ENCODE measurements around the gene CALHM4. TPM values are rescaled to one million over a fixed set of nuclear protein-coding genes. Genes with fewer than 3 reads are reported as not detected.

CALHM4 gene
- total RNA-seq, 2 experiments from 2014 or later, result not detected

DNA sequence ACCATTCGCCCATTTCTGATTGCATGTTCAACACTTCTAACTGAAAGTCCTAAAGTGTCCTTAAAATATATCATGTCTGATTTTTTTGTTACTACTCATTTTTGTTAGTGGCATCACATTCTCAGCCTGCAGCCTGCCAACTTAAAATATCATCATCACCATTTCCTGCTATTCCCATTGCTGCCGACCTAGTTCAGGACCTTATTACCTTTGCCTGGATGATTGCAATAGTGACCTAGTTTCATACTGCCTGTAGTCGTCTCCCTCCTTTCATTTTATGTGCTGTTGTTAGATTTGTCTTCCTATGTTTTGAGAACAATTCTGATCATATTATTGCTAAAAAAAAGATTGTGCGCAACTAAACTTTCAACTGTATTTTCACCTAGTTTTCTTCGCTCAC is 23.9 kb downstream of the CALHM4 start:
- H3K4me2 ChIP-seq (ENCODE audit: low read length), result no peak overlapping the region
- H3K9me2 ChIP-seq (ENCODE audit: insufficient read depth, low read length), result no peaks in the 10 kb centered on the region
- BruUV-seq (replicated peaks), result no TSS peak
- no peak overlapping the region for H2AFZ ChIP-seq (ENCODE audit: low read length)
- TF ChIP-seq, protein P1, sequence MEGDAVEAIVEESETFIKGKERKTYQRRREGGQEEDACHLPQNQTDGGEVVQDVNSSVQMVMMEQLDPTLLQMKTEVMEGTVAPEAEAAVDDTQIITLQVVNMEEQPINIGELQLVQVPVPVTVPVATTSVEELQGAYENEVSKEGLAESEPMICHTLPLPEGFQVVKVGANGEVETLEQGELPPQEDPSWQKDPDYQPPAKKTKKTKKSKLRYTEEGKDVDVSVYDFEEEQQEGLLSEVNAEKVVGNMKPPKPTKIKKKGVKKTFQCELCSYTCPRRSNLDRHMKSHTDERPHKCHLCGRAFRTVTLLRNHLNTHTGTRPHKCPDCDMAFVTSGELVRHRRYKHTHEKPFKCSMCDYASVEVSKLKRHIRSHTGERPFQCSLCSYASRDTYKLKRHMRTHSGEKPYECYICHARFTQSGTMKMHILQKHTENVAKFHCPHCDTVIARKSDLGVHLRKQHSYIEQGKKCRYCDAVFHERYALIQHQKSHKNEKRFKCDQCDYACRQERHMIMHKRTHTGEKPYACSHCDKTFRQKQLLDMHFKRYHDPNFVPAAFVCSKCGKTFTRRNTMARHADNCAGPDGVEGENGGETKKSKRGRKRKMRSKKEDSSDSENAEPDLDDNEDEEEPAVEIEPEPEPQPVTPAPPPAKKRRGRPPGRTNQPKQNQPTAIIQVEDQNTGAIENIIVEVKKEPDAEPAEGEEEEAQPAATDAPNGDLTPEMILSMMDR (conservative IDR thresholded peaks at IDR 0.05; ENCODE audit: low read length), result no peak
- TF ChIP-seq EZH2phosphoT487 (IDR thresholded peaks at IDR 0.05; ENCODE audit: borderline replicate concordance, low read depth, low read length), result no peak
- no peak overlapping the region for H3K4me3 ChIP-seq (ENCODE audit: low read depth, low read length, poor library complexity, severe bottlenecking)
- no peak for DNase-seq (ENCODE audit: low spot score)
- ChIA-PET CTCF (ENCODE audit: unreplicated experiment) (interaction anchor here (1.1 kb wide), 1 partner anchor 44 kb away, joined by 3 read pairs; no protein-coding TSS in a partner anchor), POLR2A (interaction anchor here (1.7 kb wide), 1 partner anchor 10 kb away, joined by 8 read pairs; no protein-coding TSS in a partner anchor)
- peaks cover 18% of the 10 kb centered on the region for H3K4me1 ChIP-seq (ENCODE audit: insufficient read depth, low read length, poor library complexity, severe bottlenecking)
- no peaks in the 10 kb centered on the region for H3K9me3 ChIP-seq (ENCODE audit: low read length)
- peaks cover 81% of the 10 kb centered on the region for H3K36me3 ChIP-seq (ENCODE audit: insufficient read depth, low read length)
- H3K27ac ChIP-seq (ENCODE audit: low read depth, low read length, poor library complexity, severe bottlenecking), result no peak overlapping the region
- peaks cover 72% of the 10 kb centered on the region for H3K79me2 ChIP-seq (ENCODE audit: insufficient read depth, low read depth, low read length)
- intact Hi-C loops (cut with micrococcal nuclease; ENCODE audit: unreplicated experiment), result loop anchor here (10.0 kb wide), 1 partner anchor 563 kb away; no protein-coding TSS in a partner anchor
- peaks cover 11% of the 10 kb centered on the region; the same call in 1 of the 2 replicates for H4K20me1 ChIP-seq (ENCODE audit: insufficient read depth, low read length)

DNA sequence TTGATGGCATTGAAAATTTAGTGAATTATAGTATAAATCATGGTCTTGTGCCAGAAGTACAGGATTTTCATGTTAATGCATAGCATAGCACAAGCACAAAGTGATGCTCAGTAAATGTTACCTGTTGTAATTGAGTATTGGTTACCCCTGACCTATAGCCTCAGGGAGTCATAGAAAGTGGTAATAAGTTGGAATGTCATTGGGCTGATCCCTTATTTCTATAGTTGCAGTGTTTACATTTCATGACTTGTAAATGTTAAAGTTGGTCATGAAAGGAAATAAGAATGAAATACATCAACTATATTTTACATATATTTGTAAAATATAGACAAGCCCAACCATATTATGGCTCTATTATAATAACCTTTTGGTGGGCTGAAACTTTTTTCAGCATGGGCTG is 24.8 kb downstream of the CALHM4 start:
- H2AFZ ChIP-seq (ENCODE audit: low read length), result no peak overlapping the region
- CTCF ChIA-PET (ENCODE audit: unreplicated experiment), result no interaction called here
- H3K4me3 ChIP-seq (ENCODE audit: low read depth, low read length, poor library complexity, severe bottlenecking), result no peak overlapping the region
- no peak for DNase-seq (ENCODE audit: low spot score)
- H4K20me1 ChIP-seq (ENCODE audit: insufficient read depth, low read length), result peaks cover 2% of the 10 kb centered on the region; the same call in 1 of the 2 replicates
- H3K79me2 ChIP-seq (ENCODE audit: insufficient read depth, low read depth, low read length), result peaks cover 64% of the 10 kb centered on the region
- H3K36me3 ChIP-seq (ENCODE audit: insufficient read depth, low read length), result peaks cover 84% of the 10 kb centered on the region
- H3K4me2 ChIP-seq (ENCODE audit: low read length), result no peak overlapping the region
- no peaks in the 10 kb centered on the region for H3K9me3 ChIP-seq (ENCODE audit: low read length)
- no peaks in the 10 kb centered on the region for H3K9me2 ChIP-seq (ENCODE audit: insufficient read depth, low read length)
- POLR2A ChIA-PET, result interaction anchor here (1.7 kb wide), 1 partner anchor 9 kb away, joined by 8 read pairs; no protein-coding TSS in a partner anchor
- BruUV-seq (replicated peaks), result no TSS peak
- TF ChIP-seq, protein P1 (conservative IDR thresholded peaks at IDR 0.05; ENCODE audit: low read length), result no peak
- no peak for TF ChIP-seq EZH2phosphoT487 (IDR thresholded peaks at IDR 0.05; ENCODE audit: borderline replicate concordance, low read depth, low read length)
- no peak overlapping the region for H3K27ac ChIP-seq (ENCODE audit: low read depth, low read length, poor library complexity, severe bottlenecking)
- intact Hi-C loops (cut with micrococcal nuclease; ENCODE audit: unreplicated experiment), result loop anchor here (10.0 kb wide), 1 partner anchor 564 kb away; no protein-coding TSS in a partner anchor
- peaks cover 9% of the 10 kb centered on the region for H3K4me1 ChIP-seq (ENCODE audit: insufficient read depth, low read length, poor library complexity, severe bottlenecking)

- Histone ChIP-seq H4K20me1 (ENCODE audit: insufficient read depth, low read length) (no peaks in the 10 kb centered on the region), H3K36me3 (ENCODE audit: insufficient read depth, low read length) (peaks cover 85% of the 10 kb centered on the region), H3K9me3 (ENCODE audit: low read length) (no peaks in the 10 kb centered on the region), H3K4me1 (ENCODE audit: insufficient read depth, low read length, poor library complexity, severe bottlenecking) (peaks cover 1% of the 10 kb centered on the region), H3K79me2 (ENCODE audit: insufficient read depth, low read depth, low read length) (peaks cover 56% of the 10 kb centered on the region), H3K27ac (ENCODE audit: low read depth, low read length, poor library complexity, severe bottlenecking) (no peak overlapping the region), H3K4me3 (ENCODE audit: low read depth, low read length, poor library complexity, severe bottlenecking) (no peak overlapping the region), H3K9me2 (ENCODE audit: insufficient read depth, low read length) (no peaks in the 10 kb centered on the region), H3K4me2 (ENCODE audit: low read length) (no peak overlapping the region), H2AFZ (ENCODE audit: low read length) (no peak overlapping the region)
- ChIA-PET CTCF (ENCODE audit: unreplicated experiment) (no interaction called here), POLR2A (interaction anchor here (1.2 kb wide), 1 partner anchor 9 kb away, joined by 5 read pairs; no protein-coding TSS in a partner anchor)
- no peak for TF ChIP-seq EZH2phosphoT487 (IDR thresholded peaks at IDR 0.05; ENCODE audit: borderline replicate concordance, low read depth, low read length)
- TF ChIP-seq, protein P1 (conservative IDR thresholded peaks at IDR 0.05; ENCODE audit: low read length), result no peak
- intact Hi-C loops (cut with micrococcal nuclease; ENCODE audit: unreplicated experiment), result loop anchor here (10.0 kb wide), 1 partner anchor 564 kb away; no protein-coding TSS in a partner anchor
- no TSS peak for BruUV-seq (replicated peaks)
- DNase-seq (ENCODE audit: low spot score), result no peak
Measured at GRCh38 chr6:116579143-116579542, 25.6 kb downstream of the CALHM4 start.
